K562 (cell line): ENCODE data around the gene ST3GAL5. TPM values are rescaled to one million over a fixed set of nuclear protein-coding genes. Genes with fewer than 3 reads are reported as not detected.

Experiments
- CBFA2T2 ChIP-seq: fragments of 450-650 bp; conservative IDR thresholded peaks from 2 replicates; pipeline ENCODE4 v1.6.1; 2017; ENCODE audit warnings: mild to moderate bottlenecking
- CREBBP ChIP-seq: IDR thresholded peaks from one replicate; pipeline ENCODE4 v1.6.1; 2012; ENCODE audit warnings: low read depth, mild to moderate bottlenecking, control low read depth, inconsistent platforms, low read length
- EZH2 ChIP-seq: IDR thresholded peaks from 2 replicates; pipeline ENCODE4 v1.6.1; 2012; ENCODE audit warnings: low read depth, mild to moderate bottlenecking, inconsistent platforms, low read length, borderline replicate concordance
- MIER1 ChIP-seq: fragments of 450-650 bp; IDR thresholded peaks from 2 replicates; pipeline ENCODE4 v1.6.1; 2016; ENCODE audit warnings: antibody characterized with exemption, mild to moderate bottlenecking, low read depth
- MYBL2 ChIP-seq, 2 experiments: fragments of 450-650 bp in 1 of 2; sonication (generic) in 1 of 2; formaldehyde crosslinking in 1 of 2; IDR thresholded peaks; 2 replicates each; pipeline versions ENCODE4 v1.6.1 to v1.8.1; 2017 to 2022; ENCODE audit warnings: borderline replicate concordance in 1 of 2, inconsistent platforms in 1 of 2, low read depth in 1 of 2, mild to moderate bottlenecking in 1 of 2, missing genetic modification reagents in 1 of 2, moderate library complexity in 1 of 2
- NFIC ChIP-seq: fragments of 450-650 bp; IDR thresholded peaks from 2 replicates; pipeline ENCODE4 v1.6.1; 2017; ENCODE audit warnings: mild to moderate bottlenecking, inconsistent platforms
- STAG1 ChIP-seq: sonication (generic); formaldehyde crosslinking; IDR thresholded peaks from 2 replicates; pipeline ENCODE4 v1.5.0; 2020; ENCODE audit warnings: missing genetic modification reagents, borderline replicate concordance
- polyA plus RNA-seq, 8 experiments: library from polyadenylated mRNA; depleted of rRNA in 4 of 8; stranded (reverse) in 5 of 8; unstranded in 3 of 8; fragments of >200 nt; fragmentation: Nextera tagmentation in 2 of 8; fragmentation: Illumina TruSeq in 1 of 8; extraction: Ambion mirVana in 2 of 8; extraction: Trizol in 1 of 8; gene quantifications; 2 replicates each; pipeline versions ENCODE4 v1.2.1 to v1.2.3, GENCODE V29; 2011 to 2014; ENCODE audit warnings: inconsistent platforms in 1 of 8, missing spikeins in 1 of 8
- total RNA-seq, 7 experiments: library from RNA; depleted of rRNA in 6 of 7; stranded (reverse); fragments of >200 nt in 6 of 7; fragmentation: Illumina TruSeq in 2 of 7; extraction: Trizol in 2 of 7; gene quantifications; 2 replicates each; pipeline versions ENCODE4 v1.2.1 to v1.2.3, GENCODE V29; 2011 to 2021; ENCODE audit warnings: low replicate concordance in 1 of 7
- TF ChIP-seq, protein P1 (sequence below), 2 experiments: fragments of 450-650 bp in 1 of 2; sonication (generic) in 1 of 2; formaldehyde crosslinking; conservative IDR thresholded peaks; 2 replicates each; pipeline versions ENCODE4 v1.4.0 to v1.8.1; 2020 to 2022; ENCODE audit warnings: mild to moderate bottlenecking in 1 of 2, missing genetic modification reagents in 1 of 2
- TF ChIP-seq, protein P2 (sequence below): sonication (generic); formaldehyde crosslinking; IDR thresholded peaks from 2 replicates; pipeline ENCODE4 v1.8.0; 2022; ENCODE audit warnings: missing genetic modification reagents, mild to moderate bottlenecking, borderline replicate concordance
- TF ChIP-seq, protein P3 (sequence below): sonication (generic); IDR thresholded peaks from 2 replicates; pipeline ENCODE4 v1.6.1; 2016
- TF ChIP-seq, protein P4 (sequence below): fragments of 450-650 bp; formaldehyde crosslinking; conservative IDR thresholded peaks from 2 replicates; pipeline ENCODE4 v1.4.0; 2022; ENCODE audit warnings: mild to moderate bottlenecking, missing genetic modification characterization
- TF ChIP-seq, protein P5 (sequence below): fragments of 250-450 bp; sonication (Bioruptor Pico); IDR thresholded peaks from 2 replicates; pipeline ENCODE4 v1.5.1; 2021; ENCODE audit warnings: mild to moderate bottlenecking
- TF ChIP-seq, protein P6 (sequence below): fragments of 250-450 bp; sonication (Bioruptor Pico); IDR thresholded peaks from 2 replicates; pipeline ENCODE4 v1.5.0; 2020; ENCODE audit warnings: mild to moderate bottlenecking
- TF ChIP-seq, protein P7 (sequence below): sonication (generic); formaldehyde crosslinking; IDR thresholded peaks from 2 replicates; pipeline ENCODE4 v1.8.1; 2023; ENCODE audit warnings: mild to moderate bottlenecking, missing genetic modification reagents
- TF ChIP-seq, protein P8 (sequence below): fragments of 450-650 bp; IDR thresholded peaks from 2 replicates; pipeline ENCODE4 v1.7.1; 2018; ENCODE audit warnings: mild to moderate bottlenecking, low read depth; ENCODE audit not compliant: partially characterized antibody

Gene ST3GAL5
- total and polyA plus RNA-seq, 9 of the 15 experiments (the other 6 are each of a cell fraction or from before 2014, with no cell fraction given), result 1.6 to 10.0 (median 4.2) TPM

DNA sequence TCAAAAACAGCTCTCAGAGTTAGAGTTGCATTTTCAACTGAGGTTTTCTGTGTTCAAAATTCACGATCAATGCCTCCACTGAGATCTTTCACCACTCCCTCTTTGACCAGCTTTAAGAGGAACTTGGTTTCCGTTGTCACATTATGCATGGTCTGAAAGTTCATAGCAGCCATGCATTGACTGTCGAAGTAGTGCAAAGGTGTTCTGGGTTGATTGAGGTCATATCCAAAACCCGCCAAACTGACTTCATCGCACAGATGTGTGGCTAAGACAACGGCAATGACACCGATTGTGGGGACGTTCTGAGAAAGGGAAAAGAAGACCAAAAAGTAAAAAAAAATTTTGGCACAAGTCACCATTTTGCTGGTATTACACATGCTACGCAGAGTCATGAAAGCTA, 48.7 kb downstream of the ST3GAL5 start (continued):
- TF ChIP-seq, protein P1, sequence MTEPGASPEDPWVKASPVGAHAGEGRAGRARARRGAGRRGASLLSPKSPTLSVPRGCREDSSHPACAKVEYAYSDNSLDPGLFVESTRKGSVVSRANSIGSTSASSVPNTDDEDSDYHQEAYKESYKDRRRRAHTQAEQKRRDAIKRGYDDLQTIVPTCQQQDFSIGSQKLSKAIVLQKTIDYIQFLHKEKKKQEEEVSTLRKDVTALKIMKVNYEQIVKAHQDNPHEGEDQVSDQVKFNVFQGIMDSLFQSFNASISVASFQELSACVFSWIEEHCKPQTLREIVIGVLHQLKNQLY (CRISPR knock-in tag; conservative IDR thresholded peaks at IDR 0.05), result no peak
- TF ChIP-seq, protein P2, sequence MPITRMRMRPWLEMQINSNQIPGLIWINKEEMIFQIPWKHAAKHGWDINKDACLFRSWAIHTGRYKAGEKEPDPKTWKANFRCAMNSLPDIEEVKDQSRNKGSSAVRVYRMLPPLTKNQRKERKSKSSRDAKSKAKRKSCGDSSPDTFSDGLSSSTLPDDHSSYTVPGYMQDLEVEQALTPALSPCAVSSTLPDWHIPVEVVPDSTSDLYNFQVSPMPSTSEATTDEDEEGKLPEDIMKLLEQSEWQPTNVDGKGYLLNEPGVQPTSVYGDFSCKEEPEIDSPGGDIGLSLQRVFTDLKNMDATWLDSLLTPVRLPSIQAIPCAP (CRISPR knock-in tag), result no peak
- TF ChIP-seq, protein P3, sequence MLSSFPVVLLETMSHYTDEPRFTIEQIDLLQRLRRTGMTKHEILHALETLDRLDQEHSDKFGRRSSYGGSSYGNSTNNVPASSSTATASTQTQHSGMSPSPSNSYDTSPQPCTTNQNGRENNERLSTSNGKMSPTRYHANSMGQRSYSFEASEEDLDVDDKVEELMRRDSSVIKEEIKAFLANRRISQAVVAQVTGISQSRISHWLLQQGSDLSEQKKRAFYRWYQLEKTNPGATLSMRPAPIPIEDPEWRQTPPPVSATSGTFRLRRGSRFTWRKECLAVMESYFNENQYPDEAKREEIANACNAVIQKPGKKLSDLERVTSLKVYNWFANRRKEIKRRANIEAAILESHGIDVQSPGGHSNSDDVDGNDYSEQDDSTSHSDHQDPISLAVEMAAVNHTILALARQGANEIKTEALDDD, result no peak
- TF ChIP-seq CREBBP (no peak), EZH2 (no peak), NFIC (peak; percentile 27), STAG1 (CRISPR knock-in tag) (no peak), MYBL2 (IDR thresholded peaks at IDR 0.05; ENCODE audit: low read depth) (no peak), MYBL2 (CRISPR knock-in tag; IDR thresholded peaks at IDR 0.05; ENCODE audit: borderline replicate concordance) (no peak), CBFA2T2 (peak; percentile 58), MIER1 (no peak)
- TF ChIP-seq, protein P4, sequence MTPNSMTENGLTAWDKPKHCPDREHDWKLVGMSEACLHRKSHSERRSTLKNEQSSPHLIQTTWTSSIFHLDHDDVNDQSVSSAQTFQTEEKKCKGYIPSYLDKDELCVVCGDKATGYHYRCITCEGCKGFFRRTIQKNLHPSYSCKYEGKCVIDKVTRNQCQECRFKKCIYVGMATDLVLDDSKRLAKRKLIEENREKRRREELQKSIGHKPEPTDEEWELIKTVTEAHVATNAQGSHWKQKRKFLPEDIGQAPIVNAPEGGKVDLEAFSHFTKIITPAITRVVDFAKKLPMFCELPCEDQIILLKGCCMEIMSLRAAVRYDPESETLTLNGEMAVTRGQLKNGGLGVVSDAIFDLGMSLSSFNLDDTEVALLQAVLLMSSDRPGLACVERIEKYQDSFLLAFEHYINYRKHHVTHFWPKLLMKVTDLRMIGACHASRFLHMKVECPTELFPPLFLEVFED (CRISPR knock-in tag), result no peak
- TF ChIP-seq, protein P5, sequence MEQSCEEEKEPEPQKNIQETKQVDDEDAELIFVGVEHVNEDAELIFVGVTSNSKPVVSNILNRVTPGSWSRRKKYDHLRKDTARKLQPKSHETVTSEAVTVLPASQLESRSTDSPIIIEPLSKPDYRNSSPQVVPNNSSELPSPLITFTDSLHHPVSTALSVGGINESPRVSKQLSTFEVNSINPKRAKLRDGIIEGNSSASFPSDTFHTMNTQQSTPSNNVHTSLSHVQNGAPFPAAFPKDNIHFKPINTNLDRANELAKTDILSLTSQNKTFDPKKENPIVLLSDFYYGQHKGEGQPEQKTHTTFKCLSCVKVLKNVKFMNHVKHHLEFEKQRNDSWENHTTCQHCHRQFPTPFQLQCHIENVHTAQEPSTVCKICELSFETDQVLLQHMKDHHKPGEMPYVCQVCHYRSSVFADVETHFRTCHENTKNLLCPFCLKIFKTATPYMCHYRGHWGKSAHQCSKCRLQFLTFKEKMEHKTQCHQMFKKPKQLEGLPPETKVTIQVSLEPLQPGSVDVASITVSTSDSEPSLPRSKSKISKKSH, result no peak
- TF ChIP-seq, protein P6, sequence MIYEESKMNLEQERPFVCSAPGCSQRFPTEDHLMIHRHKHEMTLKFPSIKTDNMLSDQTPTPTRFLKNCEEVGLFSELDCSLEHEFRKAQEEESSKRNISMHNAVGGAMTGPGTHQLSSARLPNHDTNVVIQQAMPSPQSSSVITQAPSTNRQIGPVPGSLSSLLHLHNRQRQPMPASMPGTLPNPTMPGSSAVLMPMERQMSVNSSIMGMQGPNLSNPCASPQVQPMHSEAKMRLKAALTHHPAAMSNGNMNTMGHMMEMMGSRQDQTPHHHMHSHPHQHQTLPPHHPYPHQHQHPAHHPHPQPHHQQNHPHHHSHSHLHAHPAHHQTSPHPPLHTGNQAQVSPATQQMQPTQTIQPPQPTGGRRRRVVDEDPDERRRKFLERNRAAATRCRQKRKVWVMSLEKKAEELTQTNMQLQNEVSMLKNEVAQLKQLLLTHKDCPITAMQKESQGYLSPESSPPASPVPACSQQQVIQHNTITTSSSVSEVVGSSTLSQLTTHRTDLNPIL, result no peak
- TF ChIP-seq, protein P7, sequence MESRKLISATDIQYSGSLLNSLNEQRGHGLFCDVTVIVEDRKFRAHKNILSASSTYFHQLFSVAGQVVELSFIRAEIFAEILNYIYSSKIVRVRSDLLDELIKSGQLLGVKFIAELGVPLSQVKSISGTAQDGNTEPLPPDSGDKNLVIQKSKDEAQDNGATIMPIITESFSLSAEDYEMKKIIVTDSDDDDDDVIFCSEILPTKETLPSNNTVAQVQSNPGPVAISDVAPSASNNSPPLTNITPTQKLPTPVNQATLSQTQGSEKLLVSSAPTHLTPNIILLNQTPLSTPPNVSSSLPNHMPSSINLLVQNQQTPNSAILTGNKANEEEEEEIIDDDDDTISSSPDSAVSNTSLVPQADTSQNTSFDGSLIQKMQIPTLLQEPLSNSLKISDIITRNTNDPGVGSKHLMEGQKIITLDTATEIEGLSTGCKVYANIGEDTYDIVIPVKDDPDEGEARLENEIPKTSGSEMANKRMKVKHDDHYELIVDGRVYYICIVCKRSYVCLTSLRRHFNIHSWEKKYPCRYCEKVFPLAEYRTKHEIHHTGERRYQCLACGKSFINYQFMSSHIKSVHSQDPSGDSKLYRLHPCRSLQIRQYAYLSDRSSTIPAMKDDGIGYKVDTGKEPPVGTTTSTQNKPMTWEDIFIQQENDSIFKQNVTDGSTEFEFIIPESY, result no peak
- TF ChIP-seq, protein P8, sequence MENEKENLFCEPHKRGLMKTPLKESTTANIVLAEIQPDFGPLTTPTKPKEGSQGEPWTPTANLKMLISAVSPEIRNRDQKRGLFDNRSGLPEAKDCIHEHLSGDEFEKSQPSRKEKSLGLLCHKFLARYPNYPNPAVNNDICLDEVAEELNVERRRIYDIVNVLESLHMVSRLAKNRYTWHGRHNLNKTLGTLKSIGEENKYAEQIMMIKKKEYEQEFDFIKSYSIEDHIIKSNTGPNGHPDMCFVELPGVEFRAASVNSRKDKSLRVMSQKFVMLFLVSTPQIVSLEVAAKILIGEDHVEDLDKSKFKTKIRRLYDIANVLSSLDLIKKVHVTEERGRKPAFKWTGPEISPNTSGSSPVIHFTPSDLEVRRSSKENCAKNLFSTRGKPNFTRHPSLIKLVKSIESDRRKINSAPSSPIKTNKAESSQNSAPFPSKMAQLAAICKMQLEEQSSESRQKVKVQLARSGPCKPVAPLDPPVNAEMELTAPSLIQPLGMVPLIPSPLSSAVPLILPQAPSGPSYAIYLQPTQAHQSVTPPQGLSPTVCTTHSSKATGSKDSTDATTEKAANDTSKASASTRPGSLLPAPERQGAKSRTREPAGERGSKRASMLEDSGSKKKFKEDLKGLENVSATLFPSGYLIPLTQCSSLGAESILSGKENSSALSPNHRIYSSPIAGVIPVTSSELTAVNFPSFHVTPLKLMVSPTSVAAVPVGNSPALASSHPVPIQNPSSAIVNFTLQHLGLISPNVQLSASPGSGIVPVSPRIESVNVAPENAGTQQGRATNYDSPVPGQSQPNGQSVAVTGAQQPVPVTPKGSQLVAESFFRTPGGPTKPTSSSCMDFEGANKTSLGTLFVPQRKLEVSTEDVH, result peak; percentile 76
